MCF 10A (cell line): ENCODE data around the gene AFAP1L1. TPM values are rescaled to one million over a fixed set of nuclear protein-coding genes. Genes with fewer than 3 reads are reported as not detected.
A peak's percentile ranks its signal among the peaks of the same experiment; 100 is the strongest.

ENCODE experiments used
- BruUV-seq: library from RNA; stranded (reverse); fragments of 400-500 nt; replicated peaks from 2 replicates; lab custom pipeline; 2021; lab: Mats Ljungman, UMichigan
- CTCF ChIA-PET: fragments of 300-600 bp; sonication (Branson Sonifier 250); formaldehyde crosslinking; extraction: SDS; loops from one replicate; lab custom pipeline; 2021; ENCODE audit warnings: antibody characterized with exemption, inconsistent platforms; lab: Yijun Ruan, JAX
- POLR2A ChIA-PET: fragments of 300-600, 350-650 bp; sonication (Branson Sonifier 250); formaldehyde crosslinking; extraction: SDS; loops from one replicate; lab custom pipeline; 2020; ENCODE audit warnings: antibody characterized with exemption, inconsistent platforms; lab: Yijun Ruan, JAX
- DNase-seq: peaks from one replicate; pipeline ENCODE4 v3.0.0-alpha.2; 2018; ENCODE audit not compliant: unreplicated experiment
- H3K27ac Mint-ChIP-seq: one replicate; pipeline ENCODE4 v1.8.0; 2022; ENCODE audit warnings: mild to moderate bottlenecking, low read depth, mixed read lengths; ENCODE audit not compliant: unreplicated experiment
- H3K27me3 Mint-ChIP-seq: one replicate; pipeline ENCODE4 v1.8.0; 2022; ENCODE audit warnings: mixed read lengths; ENCODE audit not compliant: insufficient read depth, unreplicated experiment
- H3K36me3 Mint-ChIP-seq: one replicate; pipeline ENCODE4 v1.8.0; 2022; ENCODE audit warnings: mild to moderate bottlenecking, moderate library complexity, mixed read lengths; ENCODE audit not compliant: insufficient read depth, unreplicated experiment
- H3K4me1 Mint-ChIP-seq: one replicate; pipeline ENCODE4 v1.8.0; 2022; ENCODE audit warnings: mixed read lengths; ENCODE audit not compliant: insufficient read depth, unreplicated experiment
- H3K4me3 Mint-ChIP-seq: one replicate; pipeline ENCODE4 v1.8.0; 2022; ENCODE audit warnings: mild to moderate bottlenecking, moderate library complexity, mixed read lengths; ENCODE audit not compliant: unreplicated experiment
- H3K9me3 Mint-ChIP-seq: one replicate; pipeline ENCODE4 v1.8.0; 2022; ENCODE audit warnings: mixed read lengths; ENCODE audit not compliant: unreplicated experiment
- intact Hi-C: fragments of 100-400 bp; cut with micrococcal nuclease; formaldehyde crosslinking; loops from 2 replicates; pipeline ENCODE4 v1.14.1; 2022
- total RNA-seq: library from RNA; stranded (reverse); gene quantifications from 2 replicates; pipeline ENCODE4 v1.2.3, GENCODE V29; 2022
- TF ChIP-seq, protein P1 (sequence below): fragments of 200-600 bp; IDR thresholded peaks from one replicate; pipeline ENCODE4 v1.8.0; 2022; ENCODE audit warnings: antibody characterized with exemption, mild to moderate bottlenecking; ENCODE audit not compliant: unreplicated experiment

AFAP1L1 gene
- total RNA-seq, 1 experiment from 2014 or later: 4.8 TPM

DNA sequence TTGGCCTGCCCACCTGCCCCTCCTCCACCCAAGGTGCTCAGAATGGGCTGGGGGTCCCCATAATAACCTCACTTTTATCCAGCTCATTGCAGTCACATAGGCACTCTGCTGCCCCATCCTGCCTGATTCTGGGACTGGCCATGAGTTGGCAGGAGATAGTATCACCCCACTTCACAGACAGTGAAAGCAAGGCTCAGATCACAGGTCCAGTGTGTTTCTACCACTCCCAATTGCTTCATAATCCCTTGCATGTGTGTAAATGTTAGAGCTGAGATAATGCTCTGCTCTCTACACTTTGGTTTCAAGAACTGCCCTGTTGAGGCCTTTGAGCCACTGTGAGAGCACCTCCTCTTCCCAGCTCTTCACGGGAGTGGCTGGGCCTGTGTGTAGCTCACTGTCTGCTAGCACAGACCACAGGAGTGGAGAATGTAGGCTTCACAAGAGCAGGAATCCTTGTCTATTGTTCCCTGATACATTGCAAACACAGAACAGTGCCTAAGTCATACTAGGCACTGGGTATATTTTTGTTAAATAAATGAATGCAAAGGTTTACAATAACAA, 94.6 kb downstream of the AFAP1L1 start:
- DNase-seq: no peak
- peaks cover 8% of the 10 kb centered on the region for H3K4me1 Mint-ChIP-seq
- POLR2A ChIA-PET: interaction anchor here (1.0 to 7.1 kb wide), 5 partner anchors 21 to 49 kb away, joined by 3 to 43 read pairs (median 8); partner anchors contain the start of gene GRPEL2

DNA sequence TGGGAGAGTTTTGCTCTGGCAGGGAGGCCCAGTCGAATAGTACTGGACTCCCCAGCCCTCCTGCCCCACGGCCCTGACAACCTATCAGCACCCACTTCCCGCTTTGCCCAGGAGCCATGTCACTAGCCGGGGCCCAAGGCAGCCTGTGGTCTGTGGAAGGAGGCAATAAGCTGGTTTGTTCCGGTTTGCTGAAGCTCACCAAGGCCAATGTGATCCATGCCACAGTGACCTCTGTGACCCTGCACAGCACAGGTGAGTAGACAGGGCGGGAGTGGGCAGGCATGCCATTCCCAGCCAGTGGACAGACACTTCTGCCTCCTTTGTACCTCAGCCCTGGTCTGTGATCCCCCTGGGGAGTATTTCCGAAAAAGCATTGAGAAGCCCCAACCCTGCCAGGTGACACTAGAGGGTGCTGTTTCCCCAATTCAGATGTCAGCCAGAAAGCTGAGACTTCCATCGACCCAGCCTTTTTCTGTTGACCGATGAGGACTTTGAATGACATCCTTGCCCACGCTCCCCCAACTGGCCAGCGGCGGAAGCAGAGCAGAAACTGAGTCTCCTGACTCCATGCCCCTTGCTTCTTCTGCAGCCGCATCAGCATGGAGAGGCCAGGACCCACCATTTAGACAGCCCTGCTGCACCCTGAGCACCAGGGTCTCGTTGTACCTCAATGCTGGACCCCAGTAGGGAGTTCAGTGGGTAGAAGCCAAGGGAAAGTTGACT, 95.8 kb downstream of the AFAP1L1 start:
- ChIA-PET POLR2A (interaction anchor here (0.6 to 7.1 kb wide), 9 partner anchors 9 to 195 kb away, joined by 3 to 43 read pairs (median 6); partner anchors contain the start of genes GRPEL2 and PCYOX1L), CTCF (interaction anchor here (0.5 to 46.8 kb wide), 43 partner anchors 9 to 1202 kb away, joined by 3 to 1231 read pairs (median 5); partner anchors contain the start of genes ARHGEF37, GRPEL2, IL17B and PCYOX1L)
- no peaks in the 10 kb centered on the region for H3K27me3 Mint-ChIP-seq
- no peak overlapping the region for H3K4me3 Mint-ChIP-seq
- H3K27ac Mint-ChIP-seq: no peak overlapping the region
- intact Hi-C loops: loop anchor here (1.0 to 5.0 kb wide), 4 partner anchors 50 to 250 kb away; no protein-coding TSS in a partner anchor
- peak; percentile 87 for DNase-seq
- BruUV-seq: no TSS peak
- TF ChIP-seq, protein P1, sequence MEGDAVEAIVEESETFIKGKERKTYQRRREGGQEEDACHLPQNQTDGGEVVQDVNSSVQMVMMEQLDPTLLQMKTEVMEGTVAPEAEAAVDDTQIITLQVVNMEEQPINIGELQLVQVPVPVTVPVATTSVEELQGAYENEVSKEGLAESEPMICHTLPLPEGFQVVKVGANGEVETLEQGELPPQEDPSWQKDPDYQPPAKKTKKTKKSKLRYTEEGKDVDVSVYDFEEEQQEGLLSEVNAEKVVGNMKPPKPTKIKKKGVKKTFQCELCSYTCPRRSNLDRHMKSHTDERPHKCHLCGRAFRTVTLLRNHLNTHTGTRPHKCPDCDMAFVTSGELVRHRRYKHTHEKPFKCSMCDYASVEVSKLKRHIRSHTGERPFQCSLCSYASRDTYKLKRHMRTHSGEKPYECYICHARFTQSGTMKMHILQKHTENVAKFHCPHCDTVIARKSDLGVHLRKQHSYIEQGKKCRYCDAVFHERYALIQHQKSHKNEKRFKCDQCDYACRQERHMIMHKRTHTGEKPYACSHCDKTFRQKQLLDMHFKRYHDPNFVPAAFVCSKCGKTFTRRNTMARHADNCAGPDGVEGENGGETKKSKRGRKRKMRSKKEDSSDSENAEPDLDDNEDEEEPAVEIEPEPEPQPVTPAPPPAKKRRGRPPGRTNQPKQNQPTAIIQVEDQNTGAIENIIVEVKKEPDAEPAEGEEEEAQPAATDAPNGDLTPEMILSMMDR: peak; percentile 85
- no peaks in the 10 kb centered on the region for H3K36me3 Mint-ChIP-seq
- H3K9me3 Mint-ChIP-seq: no peaks in the 10 kb centered on the region
- H3K4me1 Mint-ChIP-seq: peaks cover 8% of the 10 kb centered on the region

More for the DNA sequence above, 94.6 kb downstream of the AFAP1L1 start:
- intact Hi-C loops: loop anchor here (5.0 kb wide), 1 partner anchor 251 kb away; no protein-coding TSS in a partner anchor
- CTCF ChIA-PET: interaction anchor here (0.6 to 46.8 kb wide), 26 partner anchors 10 to 596 kb away, joined by 3 to 1231 read pairs (median 6); partner anchors contain the start of genes GRPEL2 and PCYOX1L
- TF ChIP-seq, protein P1: no peak
- no peaks in the 10 kb centered on the region for H3K9me3 Mint-ChIP-seq
- H3K36me3 Mint-ChIP-seq: no peaks in the 10 kb centered on the region
- no peak overlapping the region for H3K27ac Mint-ChIP-seq
- no peaks in the 10 kb centered on the region for H3K27me3 Mint-ChIP-seq
- H3K4me3 Mint-ChIP-seq: no peak overlapping the region
- BruUV-seq: no TSS peak

- CTCF ChIA-PET: interaction anchor here (0.5 to 46.8 kb wide), 36 partner anchors 9 to 1202 kb away, joined by 3 to 1231 read pairs (median 6); partner anchors contain the start of genes GRPEL2, IL17B and PCYOX1L
Measured at GRCh38 chr5:149367972-149368645, 96.5 kb downstream of the AFAP1L1 start.

More at GRCh38 chr5:149367972-149368645, 96.5 kb downstream of the AFAP1L1 start:
- Mint-ChIP-seq H3K36me3 (no peaks in the 10 kb centered on the region), H3K27me3 (no peaks in the 10 kb centered on the region), H3K4me1 (peaks cover 8% of the 10 kb centered on the region), H3K9me3 (no peaks in the 10 kb centered on the region), H3K4me3 (no peak overlapping the region), H3K27ac (no peak overlapping the region)
- intact Hi-C loops: loop anchor here (1.0 to 5.0 kb wide), 4 partner anchors 51 to 249 kb away; no protein-coding TSS in a partner anchor
- POLR2A ChIA-PET: interaction anchor here (0.6 to 7.1 kb wide), 12 partner anchors 8 to 194 kb away, joined by 3 to 43 read pairs (median 4); partner anchors contain the start of genes GRPEL2 and PCYOX1L
- no peak for DNase-seq
- BruUV-seq: no TSS peak
- TF ChIP-seq, protein P1: no peak
